B cell (primary cell): Measurements from ENCODE around the gene SLC7A6OS.

Source experiments
- EZH2 ChIP-seq: IDR thresholded peaks from 2 replicates; pipeline ENCODE4 v1.6.1; 2012; ENCODE audit warnings: borderline replicate concordance, low read depth, mild to moderate bottlenecking, moderate library complexity, low read length; ENCODE audit not compliant: insufficient read depth, poor library complexity, severe bottlenecking
- TF ChIP-seq, protein P1 (sequence below): fragments of 200-600 bp; IDR thresholded peaks from one replicate; pipeline ENCODE4 v1.8.0; 2022; ENCODE audit warnings: antibody characterized with exemption, mild to moderate bottlenecking

DNA sequence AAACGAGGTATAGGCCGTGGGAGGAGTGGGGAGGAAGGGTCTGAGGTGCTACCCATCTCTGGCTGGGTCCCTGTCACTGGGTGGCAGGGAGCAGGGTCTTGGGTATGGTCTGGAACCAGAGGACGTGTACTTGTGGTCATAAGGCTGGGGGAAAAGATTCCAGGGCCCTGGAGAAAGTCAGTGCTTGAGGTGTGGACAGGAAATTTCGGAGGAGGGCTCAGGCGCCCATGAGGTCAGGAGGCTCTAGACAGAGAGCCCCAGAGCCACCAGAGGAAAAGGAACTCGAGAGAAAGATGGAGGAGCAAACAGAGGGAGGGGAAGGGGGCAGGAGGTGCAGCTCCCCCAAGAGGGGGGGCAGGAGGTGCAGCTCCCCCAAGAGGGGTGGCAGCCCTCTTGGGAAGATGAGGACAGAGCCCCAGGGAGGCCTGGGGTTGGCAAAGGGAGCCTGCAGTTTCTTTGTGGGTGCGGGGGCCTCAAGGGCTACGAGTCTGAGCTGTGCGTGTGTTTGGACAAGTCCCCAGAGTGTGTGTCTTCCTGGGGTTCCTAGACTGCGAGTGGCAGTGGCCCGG is 47.1 kb downstream of the SLC7A6OS start:
- TF ChIP-seq, protein P1, sequence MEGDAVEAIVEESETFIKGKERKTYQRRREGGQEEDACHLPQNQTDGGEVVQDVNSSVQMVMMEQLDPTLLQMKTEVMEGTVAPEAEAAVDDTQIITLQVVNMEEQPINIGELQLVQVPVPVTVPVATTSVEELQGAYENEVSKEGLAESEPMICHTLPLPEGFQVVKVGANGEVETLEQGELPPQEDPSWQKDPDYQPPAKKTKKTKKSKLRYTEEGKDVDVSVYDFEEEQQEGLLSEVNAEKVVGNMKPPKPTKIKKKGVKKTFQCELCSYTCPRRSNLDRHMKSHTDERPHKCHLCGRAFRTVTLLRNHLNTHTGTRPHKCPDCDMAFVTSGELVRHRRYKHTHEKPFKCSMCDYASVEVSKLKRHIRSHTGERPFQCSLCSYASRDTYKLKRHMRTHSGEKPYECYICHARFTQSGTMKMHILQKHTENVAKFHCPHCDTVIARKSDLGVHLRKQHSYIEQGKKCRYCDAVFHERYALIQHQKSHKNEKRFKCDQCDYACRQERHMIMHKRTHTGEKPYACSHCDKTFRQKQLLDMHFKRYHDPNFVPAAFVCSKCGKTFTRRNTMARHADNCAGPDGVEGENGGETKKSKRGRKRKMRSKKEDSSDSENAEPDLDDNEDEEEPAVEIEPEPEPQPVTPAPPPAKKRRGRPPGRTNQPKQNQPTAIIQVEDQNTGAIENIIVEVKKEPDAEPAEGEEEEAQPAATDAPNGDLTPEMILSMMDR, result no peak
- TF ChIP-seq EZH2, result no peak
